Glutamatergic neuron (in vitro differentiated cells): Measurements from ENCODE around the gene PIN4. TPM values are rescaled to one million over a fixed set of nuclear protein-coding genes. Genes with fewer than 3 reads are reported as not detected.

ENCODE experiments used
- DNase-seq: peaks from one replicate; pipeline ENCODE4 v3.0.0; 2022
- H3K27ac Mint-ChIP-seq: one replicate; pipeline ENCODE4 v1.8.0; 2020; ENCODE audit warnings: mild to moderate bottlenecking, mixed read lengths, inconsistent platforms; ENCODE audit not compliant: unreplicated experiment
- H3K27me3 Mint-ChIP-seq: one replicate; pipeline ENCODE4 v1.8.0; 2020; ENCODE audit warnings: mild to moderate bottlenecking, moderate library complexity, mixed read lengths, inconsistent platforms; ENCODE audit not compliant: unreplicated experiment
- H3K36me3 Mint-ChIP-seq: one replicate; pipeline ENCODE4 v1.8.0; 2020; ENCODE audit warnings: mild to moderate bottlenecking, mixed read lengths, inconsistent platforms; ENCODE audit not compliant: unreplicated experiment
- H3K4me1 Mint-ChIP-seq: one replicate; pipeline ENCODE4 v1.8.0; 2020; ENCODE audit warnings: mild to moderate bottlenecking, low read depth, mixed read lengths, inconsistent platforms; ENCODE audit not compliant: unreplicated experiment
- H3K4me3 Mint-ChIP-seq: one replicate; pipeline ENCODE4 v1.8.0; 2020; ENCODE audit warnings: mild to moderate bottlenecking, mixed read lengths, inconsistent platforms; ENCODE audit not compliant: unreplicated experiment
- H3K9me3 Mint-ChIP-seq: one replicate; pipeline ENCODE4 v1.8.0; 2020; ENCODE audit warnings: mild to moderate bottlenecking, moderate library complexity, mixed read lengths, inconsistent platforms; ENCODE audit not compliant: unreplicated experiment
- CTCF ChIP-seq: fragments of 200-600 bp; sonication (generic); IDR thresholded peaks from one replicate; pipeline ENCODE4 v1.5.0; 2021; ENCODE audit not compliant: partially characterized antibody, unreplicated experiment
- total RNA-seq: library from RNA; stranded (reverse); fragmentation: NEBNext Ultra II Directional; extraction: Animal tissue kit (Norgen Biotek cat#: 25700); gene quantifications from one replicate; pipeline ENCODE4 v1.2.1, GENCODE V29; 2021; ENCODE audit not compliant: unreplicated experiment

PIN4 gene
- total RNA-seq, 1 donor from 2014 or later, result 19.5 TPM

DNA sequence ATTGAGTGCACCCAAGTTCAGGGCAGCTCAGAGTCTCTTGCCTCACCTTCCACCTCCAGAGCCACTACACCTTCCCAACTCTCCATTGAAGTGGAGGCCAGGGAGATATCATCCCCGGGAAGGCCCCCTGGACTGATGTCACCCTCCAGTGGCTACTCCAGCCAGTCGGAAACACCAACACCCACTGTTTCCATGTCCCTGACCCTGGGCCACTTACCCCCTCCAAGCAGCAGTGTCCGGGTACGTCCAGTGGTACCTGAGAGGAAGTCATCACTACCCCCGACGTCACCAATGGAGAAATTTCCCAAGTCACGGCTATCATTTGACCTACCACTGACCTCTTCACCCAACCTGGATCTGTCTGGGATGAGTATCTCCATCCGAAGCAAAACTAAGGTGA, 42.0 kb upstream of the PIN4 start:
- H3K4me1 Mint-ChIP-seq, result peaks cover 21% of the 10 kb centered on the region
- H3K27ac Mint-ChIP-seq, result peak overlapping the region; percentile 17
- no peaks in the 10 kb centered on the region for H3K36me3 Mint-ChIP-seq
- TF ChIP-seq CTCF, result no peak
- peaks cover 5% of the 10 kb centered on the region for H3K9me3 Mint-ChIP-seq
- H3K27me3 Mint-ChIP-seq, result peaks cover 4% of the 10 kb centered on the region
- no peak for DNase-seq
- H3K4me3 Mint-ChIP-seq, result no peak overlapping the region

GRCh38 chrX:72141372-72142004, 40.1 kb upstream of the PIN4 start:
- Mint-ChIP-seq H3K27ac (peak overlapping the region; percentile 87), H3K4me3 (no peak overlapping the region), H3K4me1 (peaks cover 22% of the 10 kb centered on the region), H3K27me3 (peaks cover 4% of the 10 kb centered on the region), H3K36me3 (no peaks in the 10 kb centered on the region), H3K9me3 (peaks cover 7% of the 10 kb centered on the region)
- DNase-seq, result no peak
- TF ChIP-seq CTCF, result no peak

DNA sequence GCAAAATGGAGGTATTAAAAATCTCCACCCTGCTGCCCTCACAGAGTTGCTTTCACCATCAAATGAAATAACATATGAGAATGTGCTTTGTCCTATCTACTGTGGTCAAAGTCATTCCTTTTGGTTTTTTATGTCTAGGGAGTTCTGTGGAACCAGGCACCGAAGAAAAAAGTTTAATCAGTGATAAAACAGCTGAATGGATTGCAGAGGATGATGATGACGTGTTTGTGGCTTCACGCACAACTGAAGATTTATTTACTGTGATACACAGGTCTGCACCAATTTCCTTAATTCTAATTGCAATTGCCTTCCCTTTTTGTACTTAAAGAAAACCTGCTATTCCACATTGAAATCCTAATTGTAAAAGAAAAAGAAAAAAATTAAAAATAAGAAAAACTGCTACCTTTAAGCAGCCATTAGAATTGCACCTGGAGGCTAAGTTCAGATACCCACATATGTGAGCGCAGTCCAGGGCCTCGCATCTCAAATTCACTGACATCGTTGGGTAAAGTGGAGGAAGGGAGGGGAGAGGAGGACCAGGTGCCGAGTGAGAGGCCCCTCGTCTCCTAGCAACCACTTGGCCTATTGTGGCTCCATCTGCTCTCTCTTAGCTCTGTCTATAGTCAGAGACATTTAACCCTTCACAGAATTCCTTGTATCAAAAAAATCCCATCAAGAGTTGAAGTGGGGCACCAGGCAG, 39.3 kb upstream of the PIN4 start:
- DNase-seq, result peak; percentile 58

GRCh38 chrX:72142794-72143608, 38.6 kb upstream of the PIN4 start:
- H3K36me3 Mint-ChIP-seq, result no peaks in the 10 kb centered on the region
- peaks cover 6% of the 10 kb centered on the region for H3K27me3 Mint-ChIP-seq
- peak overlapping the region; percentile 72 for H3K4me3 Mint-ChIP-seq
- DNase-seq, result no peak
- TF ChIP-seq CTCF, result no peak
- H3K27ac Mint-ChIP-seq, result peak overlapping the region; percentile 98
- H3K9me3 Mint-ChIP-seq, result peaks cover 7% of the 10 kb centered on the region
- peaks cover 22% of the 10 kb centered on the region for H3K4me1 Mint-ChIP-seq

More for the DNA sequence above, 39.3 kb upstream of the PIN4 start:
- peaks cover 7% of the 10 kb centered on the region for H3K9me3 Mint-ChIP-seq
- peaks cover 22% of the 10 kb centered on the region for H3K4me1 Mint-ChIP-seq
- H3K36me3 Mint-ChIP-seq, result no peaks in the 10 kb centered on the region
- peak overlapping the region; percentile 98 for H3K27ac Mint-ChIP-seq
- H3K27me3 Mint-ChIP-seq, result peaks cover 6% of the 10 kb centered on the region
- no peak for TF ChIP-seq CTCF
- peak overlapping the region; percentile 72 for H3K4me3 Mint-ChIP-seq
